Peyer's patch (tissue), 4 donors: Measurements from ENCODE around the gene SIRT1. TPM values are rescaled to one million over a fixed set of nuclear protein-coding genes. Genes with fewer than 3 reads are reported as not detected.

ENCODE experiments used
- DNase-seq, 3 donors: peaks; one replicate each; pipeline ENCODE4 v3.0.0-alpha.2; 2017 to 2019
- H3K27ac ChIP-seq, 4 donors: fragments of 200-600 bp; sonication (generic); one replicate each; pipeline ENCODE4 v1.5.1; 2016 to 2019
- H3K27me3 ChIP-seq, 2 donors: fragments of 200-600 bp; sonication (generic); one replicate each; pipeline ENCODE4 v1.5.1; 2019
- H3K36me3 ChIP-seq, 3 donors: fragments of 200-600 bp; sonication (generic); one replicate each; pipeline ENCODE4 v1.5.1; 2016 to 2019
- H3K4me1 ChIP-seq, 4 donors: fragments of 200-600 bp; sonication (generic); one replicate each; pipeline ENCODE4 v1.5.1; 2016 to 2019
- H3K4me3 ChIP-seq, 4 donors: fragments of 200-600 bp; sonication (generic); 1 replicate in 3 of 4; 2 replicates in 1 of 4; pipeline ENCODE4 v1.5.1; 2016 to 2019; ENCODE audit warnings: mild to moderate bottlenecking in 1 of 4
- H3K9me3 ChIP-seq, 4 donors: fragments of 200-600 bp; sonication (generic); one replicate each; pipeline ENCODE4 v1.5.1; 2016 to 2019; ENCODE audit warnings: mild to moderate bottlenecking in 1 of 4
- CTCF ChIP-seq, 6 experiments: fragments of 450-650 bp in 4 of 6; fragments of 200-600 bp in 2 of 6; sonication (generic) in 1 of 6; IDR thresholded peaks; one replicate each; pipeline ENCODE4 v1.5.1; 2017 to 2019; ENCODE audit warnings: antibody characterized with exemption in 6 of 6, mild to moderate bottlenecking in 3 of 6, moderate library complexity in 1 of 6
- POLR2A ChIP-seq, 2 donors: fragments of 450-650 bp; IDR thresholded peaks; one replicate each; pipeline ENCODE4 v1.5.1; 2017; ENCODE audit warnings: antibody characterized with exemption in 2 of 2, mild to moderate bottlenecking in 2 of 2, moderate library complexity in 2 of 2
- total RNA-seq, 4 donors: library from RNA; depleted of rRNA; stranded (reverse); fragments of >200 nt; gene quantifications; one replicate each; pipeline ENCODE4 v1.1.0, GENCODE V29; 2016

The SIRT1 gene
- total RNA-seq, 4 donors from 2014 or later: 12.1 to 25.6 (median 14.0) TPM

- no peaks in the 10 kb centered on the region for H3K27me3 ChIP-seq
These were observed 42.7 kb upstream of the SIRT1 start for GRCh38 chr10:67841737-67842136.

GRCh38 chr10:67843284-67843683, 41.2 kb upstream of the SIRT1 start:
- H3K27ac ChIP-seq: no peak overlapping the region
- no peak for DNase-seq
- TF ChIP-seq POLR2A (IDR thresholded peaks at IDR 0.05): no peak
- no peak for TF ChIP-seq CTCF (IDR thresholded peaks at IDR 0.05)
- H3K4me3 ChIP-seq: no peak overlapping the region
- H3K4me1 ChIP-seq: no peaks in the 10 kb centered on the region
- H3K9me3 ChIP-seq: no peaks in the 10 kb centered on the region
- H3K27me3 ChIP-seq: no peaks in the 10 kb centered on the region
- no peaks in the 10 kb centered on the region for H3K36me3 ChIP-seq

More at GRCh38 chr10:67841737-67842136, 42.7 kb upstream of the SIRT1 start:
- Histone ChIP-seq H3K36me3 (no peaks in the 10 kb centered on the region), H3K27ac (no peak overlapping the region), H3K4me1 (no peaks in the 10 kb centered on the region), H3K9me3 (no peaks in the 10 kb centered on the region), H3K4me3 (no peak overlapping the region)
- no peak for TF ChIP-seq CTCF (IDR thresholded peaks at IDR 0.05)
- no peak for TF ChIP-seq POLR2A (IDR thresholded peaks at IDR 0.05)
- no peak for DNase-seq

DNA sequence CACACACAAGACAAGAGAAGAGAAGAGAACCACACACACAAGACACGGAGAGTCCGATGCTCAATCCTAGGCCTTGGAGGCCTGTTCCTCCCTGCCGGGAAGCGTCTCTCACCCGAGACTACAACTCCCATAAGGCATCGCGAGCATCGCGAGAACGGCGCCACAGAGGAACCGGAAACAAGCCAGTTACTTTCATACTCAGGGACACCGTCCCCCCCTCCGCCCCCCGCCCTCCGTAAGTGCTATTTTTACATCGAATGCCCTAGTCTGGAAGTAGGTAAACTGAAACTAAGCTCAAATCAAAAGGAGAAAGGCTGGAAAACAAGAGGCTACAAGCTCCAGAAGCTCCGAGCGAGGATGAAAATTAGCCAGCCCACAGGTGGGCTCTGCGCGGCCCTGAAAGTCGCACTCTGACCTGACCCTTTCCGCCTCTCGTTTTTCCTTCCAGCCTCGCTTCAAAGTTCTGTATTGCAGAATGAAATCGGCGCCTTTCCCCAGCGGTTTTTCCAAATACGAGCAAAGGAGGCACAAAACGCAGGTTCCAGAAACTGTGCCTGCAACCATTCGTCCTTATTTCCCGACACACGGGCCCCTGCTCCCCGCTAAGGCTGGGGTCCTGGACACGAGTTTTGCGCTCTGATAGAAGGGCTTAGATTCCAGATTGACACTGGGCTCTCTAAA, 35.0 kb upstream of the SIRT1 start:
- DNase-seq: peak; percentile 93 to 98 (median 94)
- no peaks in the 10 kb centered on the region for H3K9me3 ChIP-seq
- H3K4me1 ChIP-seq: peaks cover 0 to 4% (median 0%) of the 10 kb centered on the region in 4 donors
- TF ChIP-seq POLR2A (IDR thresholded peaks at IDR 0.05): peak; percentile 44 to 79
- TF ChIP-seq CTCF (IDR thresholded peaks at IDR 0.05): no peak
- H3K4me3 ChIP-seq: peak overlapping the region; percentile 57 to 93 (median 82)
- peak overlapping the region; percentile 84 to 96 (median 95) for H3K27ac ChIP-seq
- H3K27me3 ChIP-seq: no peaks in the 10 kb centered on the region
- H3K36me3 ChIP-seq: no peaks in the 10 kb centered on the region

DNA sequence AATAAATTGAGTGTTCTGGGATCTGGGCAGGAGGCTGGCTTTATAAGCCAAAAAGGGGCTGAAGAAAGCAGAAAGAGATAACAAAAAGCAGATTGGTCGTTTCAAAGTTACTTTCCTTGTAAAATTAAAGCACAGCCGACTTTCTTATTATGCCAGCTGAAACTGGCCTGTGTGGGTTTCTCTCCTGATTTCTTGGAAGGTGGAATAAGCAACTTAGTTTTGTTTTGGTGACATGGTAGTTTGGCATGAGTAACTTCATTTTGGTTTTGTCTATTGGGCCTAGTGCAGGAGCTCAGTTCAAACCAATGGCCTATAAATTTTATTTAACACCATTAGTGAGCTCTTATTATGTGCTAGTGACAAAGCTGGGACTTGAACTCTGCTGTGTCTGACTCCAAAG, 33.3 kb upstream of the SIRT1 start:
- DNase-seq: no peak
- Histone ChIP-seq H3K4me1 (peaks cover 0 to 4% (median 0%) of the 10 kb centered on the region in 4 donors), H3K27ac (no peak overlapping the region), H3K36me3 (no peaks in the 10 kb centered on the region), H3K27me3 (no peaks in the 10 kb centered on the region), H3K4me3 (no peak overlapping the region), H3K9me3 (no peaks in the 10 kb centered on the region)
- TF ChIP-seq POLR2A (IDR thresholded peaks at IDR 0.05) (no peak), CTCF (IDR thresholded peaks at IDR 0.05) (no peak)

DNA sequence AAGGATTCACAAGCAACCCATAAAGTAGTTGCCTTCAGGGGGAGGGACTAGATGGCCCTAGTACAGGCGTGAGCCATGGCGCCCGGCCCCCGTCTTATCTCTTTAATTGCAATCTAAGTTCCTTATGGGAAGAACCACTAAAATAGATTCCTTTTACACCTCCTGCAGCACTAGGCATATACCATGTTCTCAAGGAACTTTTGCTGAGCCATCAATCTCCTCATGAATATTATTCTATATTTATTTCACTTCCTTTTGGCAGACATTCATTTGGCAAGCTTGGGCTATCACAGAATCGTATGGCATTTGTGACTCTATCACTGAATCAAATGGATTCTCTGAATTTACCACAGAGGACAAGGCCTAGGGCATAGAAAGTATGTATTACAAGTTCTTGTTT, 31.7 kb upstream of the SIRT1 start:
- H3K9me3 ChIP-seq: no peaks in the 10 kb centered on the region
- no peak overlapping the region for H3K27ac ChIP-seq
- no peak overlapping the region for H3K4me3 ChIP-seq
- peaks cover 0 to 4% (median 0%) of the 10 kb centered on the region in 4 donors for H3K4me1 ChIP-seq
- no peak for DNase-seq
- TF ChIP-seq CTCF (IDR thresholded peaks at IDR 0.05) (no peak), POLR2A (IDR thresholded peaks at IDR 0.05) (no peak)
- H3K27me3 ChIP-seq: no peaks in the 10 kb centered on the region
- H3K36me3 ChIP-seq: no peaks in the 10 kb centered on the region
